HK-2 (cell line): ENCODE data around the gene EYA2.

Experiments
- DNase-seq: peaks from one replicate; pipeline ENCODE4 v3.0.0-alpha.2; 2018; ENCODE audit not compliant: unreplicated experiment

The EYA2 gene

DNA sequence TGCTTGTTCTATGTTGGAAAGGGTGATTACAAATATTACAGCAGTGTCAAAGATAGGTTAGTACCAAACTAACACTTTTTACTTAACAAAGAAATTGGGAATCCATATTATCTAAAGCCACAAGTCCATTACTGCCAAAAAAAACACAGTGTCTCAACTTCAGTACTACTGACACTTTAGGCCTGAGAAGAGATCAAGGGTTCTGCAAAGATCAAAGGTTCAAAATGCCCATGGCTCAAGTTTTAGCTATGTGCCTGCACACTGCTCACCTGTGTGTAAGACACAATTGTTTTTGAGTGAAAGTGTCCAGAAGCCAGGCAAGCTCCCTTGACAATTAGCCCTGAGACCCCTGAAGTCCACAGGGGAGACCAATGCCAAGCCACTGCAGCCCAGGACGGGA is 329.3 kb downstream of the EYA2 start:
- DNase-seq = no peak

DNA sequence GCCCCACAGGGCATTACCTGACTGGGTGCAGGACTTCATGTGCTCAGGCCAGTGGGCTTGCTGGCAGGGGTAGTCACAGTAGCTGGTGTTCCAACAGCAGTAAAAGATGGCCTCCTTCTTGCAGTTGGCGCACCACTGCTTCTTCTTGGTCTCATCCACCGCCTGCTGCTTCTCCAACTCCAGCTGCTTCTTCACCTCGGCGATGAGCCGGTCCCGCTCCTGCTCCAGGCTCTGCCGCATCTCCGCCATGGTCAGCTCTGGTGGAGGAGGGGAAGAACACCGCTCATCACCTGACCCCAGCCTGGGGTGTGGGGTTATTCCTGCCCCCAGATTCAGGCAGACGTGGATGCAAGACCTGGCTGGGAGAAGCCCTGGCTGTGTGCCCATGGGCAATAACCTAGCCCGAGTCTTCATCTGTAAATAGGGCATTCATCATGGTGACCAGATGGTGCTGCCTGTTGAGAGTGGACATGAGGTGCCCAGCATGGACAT is 329.7 kb downstream of the EYA2 start:
- no peak for DNase-seq

- DNase-seq = no peak
These were observed 330.2 kb downstream of the EYA2 start for GRCh38 chr20:47224857-47225256.

GRCh38 chr20:47225458-47225857 is 330.8 kb downstream of the EYA2 start:
- DNase-seq = no peak

- no peak for DNase-seq
These were observed 332.5 kb downstream of the EYA2 start for GRCh38 chr20:47227119-47227518.

GRCh38 chr20:47227576-47227975 is 332.9 kb downstream of the EYA2 start:
- no peak for DNase-seq

DNA sequence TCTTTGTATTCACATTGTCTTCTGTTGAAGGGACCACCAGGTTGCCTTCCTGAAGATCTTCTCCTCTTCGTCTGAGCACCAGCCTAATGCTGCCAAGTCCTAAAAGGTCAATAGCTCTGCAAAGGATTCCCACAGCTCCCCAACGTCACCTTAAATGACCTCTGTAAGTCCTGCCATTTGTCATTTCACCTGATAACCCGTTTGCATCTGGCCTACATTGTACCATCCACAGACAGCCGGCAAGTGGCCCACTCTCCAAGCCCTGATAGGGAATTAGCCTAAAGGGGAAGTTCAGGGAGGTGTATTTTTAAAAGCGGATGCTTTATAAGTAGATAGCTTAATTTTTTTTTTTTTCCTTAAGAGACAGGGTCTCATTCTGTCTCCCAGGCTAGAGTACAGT is 334.0 kb downstream of the EYA2 start:
- no peak for DNase-seq

GRCh38 chr20:47230811-47231256 is 336.2 kb downstream of the EYA2 start:
- no peak for DNase-seq

DNA sequence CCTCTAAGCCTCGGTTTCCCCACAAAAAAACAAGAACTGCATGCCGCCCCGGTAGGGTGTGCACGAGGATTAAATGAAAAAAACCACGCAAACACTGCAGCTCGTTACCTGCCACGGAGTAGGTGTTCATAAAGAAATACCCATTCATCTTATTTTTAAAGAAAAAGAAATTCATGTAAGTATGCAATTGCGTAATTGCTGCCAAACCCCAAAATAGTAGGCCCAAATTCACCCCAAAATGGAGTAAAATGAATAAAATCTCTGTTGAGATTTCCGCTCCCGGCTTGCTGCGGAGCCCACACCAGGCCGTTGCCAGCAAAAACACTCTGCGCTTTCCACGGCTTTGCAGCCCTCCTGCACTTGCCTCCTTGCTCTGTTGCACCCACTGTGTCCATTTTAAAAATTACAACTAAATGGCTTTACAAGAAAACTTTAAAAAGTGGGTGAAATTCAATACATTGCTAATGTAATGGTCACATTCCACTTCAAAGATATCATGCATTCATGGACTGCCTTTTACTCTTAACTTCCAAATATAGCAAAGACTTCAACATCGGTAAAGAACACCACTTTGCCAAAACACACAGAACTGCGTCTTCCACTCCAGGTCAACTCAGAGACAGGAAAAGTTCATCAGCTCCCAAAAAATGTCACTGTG is 336.9 kb downstream of the EYA2 start:
- DNase-seq = no peak

DNA sequence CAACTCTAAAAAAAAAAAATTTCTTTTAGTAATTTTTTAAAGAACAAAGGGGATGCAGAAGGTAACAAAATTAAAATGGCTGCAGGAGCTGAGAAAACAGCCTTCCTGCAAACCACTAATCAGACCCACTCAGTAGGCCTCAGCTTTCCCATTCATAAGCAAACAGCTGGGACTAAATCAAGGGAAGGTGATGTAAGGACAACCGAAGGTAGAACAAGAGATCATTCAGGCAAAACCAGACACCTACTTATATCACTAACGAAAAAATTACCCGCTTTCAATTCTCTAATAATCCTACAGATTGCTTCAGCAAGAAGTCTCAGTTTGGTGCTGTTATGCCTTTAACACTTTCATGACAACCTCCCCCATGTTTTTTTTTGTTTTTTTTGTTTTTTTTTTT is 337.9 kb downstream of the EYA2 start:
- DNase-seq = no peak

- DNase-seq = no peak
These were observed 338.9 kb downstream of the EYA2 start for GRCh38 chr20:47233333-47234188.

DNA sequence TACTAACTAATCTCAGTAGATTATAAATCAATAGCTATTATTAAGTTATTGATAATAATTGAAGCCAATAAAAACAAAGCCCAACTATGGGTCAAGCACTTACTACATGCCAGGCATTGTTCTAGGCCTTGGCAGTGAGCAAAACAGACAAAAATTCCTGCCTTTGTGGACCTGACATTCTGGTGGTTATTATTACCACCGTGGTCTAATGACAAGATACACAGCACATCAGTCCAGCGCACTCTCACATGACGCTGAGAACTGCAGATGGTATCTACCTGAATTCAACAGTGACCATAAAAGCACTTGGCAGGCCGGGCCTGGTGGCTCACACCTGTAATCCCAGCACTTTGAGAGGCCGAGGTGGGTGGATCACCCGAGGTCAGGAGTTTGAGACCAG is 340.5 kb downstream of the EYA2 start:
- no peak for DNase-seq

DNA sequence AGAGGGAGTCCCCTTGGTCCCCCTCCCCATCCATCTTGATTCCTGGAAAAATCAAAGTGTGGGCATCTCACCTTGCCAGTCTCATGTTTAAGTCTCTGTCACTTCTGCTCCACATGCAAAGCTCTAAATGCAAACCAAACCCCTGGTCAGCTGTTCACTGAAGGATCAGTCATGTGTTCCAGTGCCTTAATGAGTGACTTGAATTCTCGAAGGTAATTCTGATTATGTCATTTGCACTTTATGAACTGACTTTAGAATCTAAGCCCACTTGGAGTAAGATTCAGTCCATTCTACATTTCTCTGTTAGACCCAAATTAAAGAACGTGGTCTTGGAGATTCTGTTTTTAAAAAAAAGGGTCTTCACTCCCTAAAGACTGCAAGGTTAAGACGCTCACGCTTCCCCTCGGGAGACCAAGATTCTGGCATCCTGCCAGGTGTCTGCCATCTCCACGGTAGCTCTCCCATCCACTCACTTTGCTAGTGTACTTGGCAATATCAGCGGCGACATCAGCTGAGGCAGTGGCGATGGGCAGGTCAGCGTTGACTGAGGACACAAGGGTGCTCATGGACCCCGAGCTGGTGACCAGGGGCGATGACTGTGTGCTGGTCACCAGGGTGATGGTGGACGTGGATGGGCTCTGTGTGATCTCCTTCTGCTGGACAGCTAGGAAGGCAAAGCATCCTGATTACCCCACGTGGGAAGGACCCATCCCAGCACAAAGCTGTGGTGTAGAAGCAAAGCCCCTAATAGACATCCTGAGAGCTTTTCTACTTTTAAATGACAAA is 341.4 kb downstream of the EYA2 start:
- DNase-seq = no peak

DNA sequence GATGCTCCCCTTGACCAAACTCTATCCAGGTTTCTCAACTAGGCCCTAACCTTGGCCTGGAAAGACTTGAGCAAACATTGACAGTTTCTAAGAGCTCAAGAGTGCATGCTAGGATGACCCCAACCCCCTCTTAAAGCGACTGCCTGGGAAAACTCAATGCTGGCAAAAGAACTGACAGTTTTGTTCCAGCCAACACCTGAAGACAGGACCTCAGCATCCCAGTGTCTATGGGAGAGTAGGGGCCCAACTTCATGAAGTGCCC is 341.9 kb downstream of the EYA2 start:
- DNase-seq = no peak

GRCh38 chr20:47237715-47238114 is 343.1 kb downstream of the EYA2 start:
- no peak for DNase-seq
